ENCODE results near the gene INAFM2.

Gene INAFM2

DNA sequence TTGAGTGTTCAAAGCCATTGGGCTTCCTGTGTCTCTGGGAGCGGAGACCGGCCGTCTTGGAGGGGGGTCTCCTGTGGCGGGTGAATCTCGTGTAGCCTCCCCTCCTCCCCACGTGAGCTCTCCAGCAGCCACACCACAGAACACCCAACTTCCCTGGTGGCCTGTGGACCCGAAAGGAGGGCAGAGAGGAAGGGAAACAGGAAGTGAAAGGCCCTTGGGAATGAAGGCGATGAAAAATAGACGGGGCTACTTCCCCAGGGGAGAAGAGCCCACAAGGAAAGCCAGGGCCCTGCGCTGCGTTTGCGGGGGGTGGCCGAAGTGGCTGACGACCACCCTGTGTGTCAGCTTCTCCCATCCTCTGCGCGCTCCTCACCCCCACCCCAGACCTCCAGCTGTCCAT, 46.0 kb upstream of the INAFM2 start:
- no peak for DNase-seq
- in situ Hi-C loops (cut with HindIII; ENCODE audit: low pct_ligation_motif_present, low sequenced_read_pairs), result no loop called here
- Histone ChIP-seq H3K27me3 (replicated peaks) (peaks cover 33% of the 10 kb centered on the region), H3K36me3 (replicated peaks) (no peaks in the 10 kb centered on the region), H3K4me3 (ENCODE audit: low read depth, low read length) (peak overlapping the region; percentile 3), H3K27ac (no peak overlapping the region)
- TF ChIP-seq, protein P1, sequence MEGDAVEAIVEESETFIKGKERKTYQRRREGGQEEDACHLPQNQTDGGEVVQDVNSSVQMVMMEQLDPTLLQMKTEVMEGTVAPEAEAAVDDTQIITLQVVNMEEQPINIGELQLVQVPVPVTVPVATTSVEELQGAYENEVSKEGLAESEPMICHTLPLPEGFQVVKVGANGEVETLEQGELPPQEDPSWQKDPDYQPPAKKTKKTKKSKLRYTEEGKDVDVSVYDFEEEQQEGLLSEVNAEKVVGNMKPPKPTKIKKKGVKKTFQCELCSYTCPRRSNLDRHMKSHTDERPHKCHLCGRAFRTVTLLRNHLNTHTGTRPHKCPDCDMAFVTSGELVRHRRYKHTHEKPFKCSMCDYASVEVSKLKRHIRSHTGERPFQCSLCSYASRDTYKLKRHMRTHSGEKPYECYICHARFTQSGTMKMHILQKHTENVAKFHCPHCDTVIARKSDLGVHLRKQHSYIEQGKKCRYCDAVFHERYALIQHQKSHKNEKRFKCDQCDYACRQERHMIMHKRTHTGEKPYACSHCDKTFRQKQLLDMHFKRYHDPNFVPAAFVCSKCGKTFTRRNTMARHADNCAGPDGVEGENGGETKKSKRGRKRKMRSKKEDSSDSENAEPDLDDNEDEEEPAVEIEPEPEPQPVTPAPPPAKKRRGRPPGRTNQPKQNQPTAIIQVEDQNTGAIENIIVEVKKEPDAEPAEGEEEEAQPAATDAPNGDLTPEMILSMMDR (IDR thresholded peaks at IDR 0.05; ENCODE audit: low read depth, low read length, missing control alignments), result no peak

DNA sequence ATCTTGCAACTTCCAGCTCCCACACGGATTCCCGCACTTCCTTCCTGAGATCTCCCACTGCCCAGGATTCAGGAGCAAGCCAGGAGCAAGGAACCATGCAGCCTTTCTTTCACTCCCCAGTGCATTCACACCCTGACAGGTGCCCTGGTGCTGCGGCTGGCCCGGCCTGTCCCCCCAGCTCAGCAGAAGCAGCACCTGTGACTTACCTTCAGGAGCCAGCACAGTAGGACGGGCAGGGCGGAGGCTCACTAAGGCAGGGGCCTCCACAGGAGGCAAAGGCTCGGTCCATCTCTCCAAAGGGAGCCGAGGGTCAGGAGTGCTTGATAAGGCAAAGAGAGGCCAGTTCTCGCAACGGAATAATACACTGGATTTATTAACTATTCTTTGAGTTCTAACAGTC, 45.5 kb upstream of the INAFM2 start:
- TF ChIP-seq, protein P1 (IDR thresholded peaks at IDR 0.05; ENCODE audit: low read depth, low read length, missing control alignments), result no peak
- Histone ChIP-seq H3K36me3 (replicated peaks) (no peaks in the 10 kb centered on the region), H3K27me3 (replicated peaks) (peaks cover 39% of the 10 kb centered on the region)

DNA sequence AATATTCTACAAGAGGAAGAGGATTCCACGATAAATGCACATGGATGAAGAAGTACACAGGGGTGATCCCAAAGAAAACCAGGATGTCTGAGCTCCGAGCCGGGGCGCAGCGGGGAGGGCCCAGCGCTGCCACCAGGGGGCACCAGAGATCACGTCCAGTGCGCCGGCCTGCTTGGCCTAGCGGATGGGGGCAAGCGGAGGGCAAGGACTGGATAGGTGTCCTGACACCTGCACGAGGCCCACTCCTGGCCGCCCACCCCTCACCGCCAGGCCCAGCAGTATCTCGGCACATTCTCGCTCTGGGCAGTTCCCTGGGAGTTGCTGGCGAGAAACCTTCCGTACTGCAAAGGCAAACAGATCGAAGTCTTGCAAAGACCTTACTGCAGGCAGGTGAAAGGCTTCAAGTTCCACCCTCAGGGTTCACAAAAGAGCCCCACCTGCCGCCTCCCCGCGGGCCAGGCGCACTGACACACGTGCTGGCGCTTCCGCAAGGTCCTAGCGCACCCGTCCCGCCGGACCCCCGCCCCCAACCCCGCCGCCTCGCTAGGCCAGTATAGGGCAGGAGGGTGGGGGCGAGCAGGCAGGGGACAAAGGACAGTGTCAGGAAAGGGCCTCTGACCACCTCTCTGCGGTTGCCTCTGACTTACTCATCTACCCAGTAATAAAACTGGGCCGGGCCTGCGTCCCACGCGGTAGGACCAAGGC, 43.9 kb upstream of the INAFM2 start:
- no peaks in the 10 kb centered on the region for H3K36me3 ChIP-seq (replicated peaks)
- TF ChIP-seq, protein P1 (IDR thresholded peaks at IDR 0.05; ENCODE audit: low read depth, low read length, missing control alignments), result peak; percentile 99
- H3K4me3 ChIP-seq (ENCODE audit: low read depth, low read length), result no peak overlapping the region
- DNase-seq, result peak; percentile 31
- no peak overlapping the region for H3K27ac ChIP-seq
- in situ Hi-C loops (cut with HindIII; ENCODE audit: low pct_ligation_motif_present, low sequenced_read_pairs), result no loop called here
- peaks cover 48% of the 10 kb centered on the region for H3K27me3 ChIP-seq (replicated peaks)

More for the DNA sequence above, 45.5 kb upstream of the INAFM2 start:
- Histone ChIP-seq H3K27ac (no peak overlapping the region), H3K4me3 (ENCODE audit: low read depth, low read length) (no peak overlapping the region)
- no peak for DNase-seq
- in situ Hi-C loops (cut with HindIII; ENCODE audit: low pct_ligation_motif_present, low sequenced_read_pairs), result no loop called here

DNA sequence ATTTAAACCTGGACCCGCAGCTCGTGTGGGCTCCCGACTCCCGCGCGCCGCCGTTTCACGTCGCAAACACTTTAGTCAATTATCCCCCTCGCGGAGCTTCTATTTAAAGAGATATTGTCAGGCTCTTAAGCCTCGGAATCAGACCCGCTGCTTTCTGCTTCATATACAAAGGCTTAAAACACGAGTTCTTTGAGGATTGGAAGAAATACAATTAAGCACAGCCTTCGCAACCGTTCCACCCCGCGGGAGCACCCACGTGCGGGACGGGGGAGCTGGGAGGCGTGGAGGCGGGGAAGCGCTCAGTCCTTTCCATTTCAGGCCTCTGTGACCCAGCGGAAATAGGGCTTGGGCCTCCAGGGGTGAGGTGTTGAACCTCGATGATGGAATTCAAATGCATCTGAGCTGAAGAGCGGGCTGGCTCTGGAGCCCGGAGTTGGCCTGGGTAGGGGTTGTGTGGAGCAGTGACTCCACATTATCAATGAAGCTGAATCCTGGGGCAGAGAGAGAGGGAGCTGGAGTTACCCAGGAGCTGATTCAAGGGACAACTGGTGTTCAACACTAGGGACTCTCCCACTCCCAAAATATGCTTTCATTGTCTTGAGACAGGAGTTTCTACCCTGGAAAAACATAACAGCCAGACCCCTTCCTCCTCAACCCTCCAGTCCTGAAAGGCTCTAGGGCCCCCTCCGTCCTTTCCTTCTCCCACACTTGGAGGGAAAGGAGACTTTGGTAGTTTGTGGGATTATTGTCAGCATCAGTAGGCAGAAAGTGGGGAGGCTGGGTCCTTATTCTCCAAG, 43.0 kb upstream of the INAFM2 start:
- DNase-seq, result no peak
- Histone ChIP-seq H3K27me3 (replicated peaks) (peaks cover 48% of the 10 kb centered on the region), H3K36me3 (replicated peaks) (no peaks in the 10 kb centered on the region), H3K4me3 (ENCODE audit: low read depth, low read length) (no peak overlapping the region), H3K27ac (no peak overlapping the region)
- TF ChIP-seq, protein P1 (IDR thresholded peaks at IDR 0.05; ENCODE audit: low read depth, low read length, missing control alignments), result no peak
- in situ Hi-C loops (cut with HindIII; ENCODE audit: low pct_ligation_motif_present, low sequenced_read_pairs), result no loop called here

DNA sequence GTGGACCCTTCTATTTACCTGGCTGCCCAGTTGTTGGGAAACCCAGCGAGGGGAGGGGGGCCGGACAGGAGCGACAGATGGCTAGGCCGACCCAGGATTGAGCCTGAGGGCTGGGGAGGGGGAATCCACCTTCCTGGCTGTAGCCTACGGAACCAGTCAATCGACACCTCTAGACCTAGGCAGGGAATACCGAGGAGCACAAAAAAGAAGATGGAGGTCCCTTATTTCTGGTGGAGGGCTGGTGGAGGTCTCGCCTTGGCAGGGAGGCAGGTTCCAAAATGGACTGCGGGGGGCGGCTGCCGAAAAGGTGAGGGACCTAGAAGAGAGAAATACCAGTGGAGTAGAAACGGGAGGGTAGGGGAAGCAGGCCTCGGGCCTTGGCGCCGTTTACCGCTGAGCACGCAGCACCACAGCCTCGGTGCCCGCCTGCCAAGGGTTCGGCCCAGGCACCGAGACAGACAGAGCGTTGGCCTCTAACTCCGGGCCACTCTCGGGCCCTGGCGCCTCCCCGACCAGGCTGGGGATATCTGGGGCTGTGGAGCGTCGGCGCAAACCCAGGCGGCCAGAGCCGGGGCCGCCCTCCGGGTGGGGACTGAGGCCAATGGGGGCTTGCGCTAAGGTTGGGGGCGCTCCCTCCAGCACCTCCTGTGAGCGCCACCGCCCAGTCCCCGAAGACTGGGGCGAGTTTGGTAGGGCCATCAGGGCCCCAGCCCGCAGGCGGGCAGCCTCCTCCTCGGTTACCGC, 42.3 kb upstream of the INAFM2 start:
- peaks cover 48% of the 10 kb centered on the region for H3K27me3 ChIP-seq (replicated peaks)
- DNase-seq, result no peak

More for the DNA sequence above, 42.3 kb upstream of the INAFM2 start:
- Histone ChIP-seq H3K4me3 (ENCODE audit: low read depth, low read length) (no peak overlapping the region), H3K36me3 (replicated peaks) (no peaks in the 10 kb centered on the region), H3K27ac (no peak overlapping the region)
- TF ChIP-seq, protein P1 (IDR thresholded peaks at IDR 0.05; ENCODE audit: low read depth, low read length, missing control alignments), result no peak
- in situ Hi-C loops (cut with HindIII; ENCODE audit: low pct_ligation_motif_present, low sequenced_read_pairs), result no loop called here
